Central memory CD8-positive, alpha-beta T cell (primary cell): ENCODE data around the gene LMF1.

Source experiments
- ATAC-seq: fragments of 150-1000 bp; cut with Tn5 transposase; replicated peaks from 2 replicates; pipeline ENCODE4 v1.10.0; 2022; ENCODE audit warnings: mild to moderate bottlenecking, moderate FRiP score, moderate number of reproducible peaks; ENCODE audit not compliant: poor library complexity, severe bottlenecking; ENCODE audit errors: extremely low read depth
- DNase-seq, 2 donors: peaks; one replicate each; pipeline ENCODE4 v3.0.0; 2021; ENCODE audit warnings: low spot score in 2 of 2
- H3K27ac Mint-ChIP-seq: one replicate; pipeline ENCODE4 v1.8.0; 2022; ENCODE audit warnings: low read depth, mild to moderate bottlenecking, moderate library complexity, mixed read lengths
- H3K27me3 Mint-ChIP-seq: one replicate; pipeline ENCODE4 v1.8.0; 2022; ENCODE audit warnings: mixed read lengths
- H3K36me3 Mint-ChIP-seq: one replicate; pipeline ENCODE4 v1.8.0; 2022; ENCODE audit warnings: mild to moderate bottlenecking, moderate library complexity, mixed read lengths; ENCODE audit not compliant: insufficient read depth
- H3K4me1 Mint-ChIP-seq: one replicate; pipeline ENCODE4 v1.8.0; 2022; ENCODE audit warnings: mixed read lengths
- H3K4me3 Mint-ChIP-seq: one replicate; pipeline ENCODE4 v1.8.0; 2022; ENCODE audit warnings: mild to moderate bottlenecking, moderate library complexity, mixed read lengths
- H3K9me3 Mint-ChIP-seq: one replicate; pipeline ENCODE4 v1.8.0; 2022; ENCODE audit warnings: mixed read lengths

Gene LMF1

GRCh38 chr16:969508-970385, 1.0 kb downstream of the LMF1 start:
- ATAC-seq (no peak), DNase-seq (no peak)
- no peaks in the 10 kb centered on the region for H3K9me3 Mint-ChIP-seq
- no peaks in the 10 kb centered on the region for H3K27me3 Mint-ChIP-seq
- H3K4me1 Mint-ChIP-seq: peaks cover 31% of the 10 kb centered on the region
- H3K4me3 Mint-ChIP-seq: peak overlapping the region; percentile 70
- H3K27ac Mint-ChIP-seq: no peak overlapping the region
- peaks cover 3% of the 10 kb centered on the region for H3K36me3 Mint-ChIP-seq

GRCh38 chr16:968620-969019, 2.2 kb downstream of the LMF1 start:
- H3K36me3 Mint-ChIP-seq: peaks cover 4% of the 10 kb centered on the region
- ATAC-seq: no peak

GRCh38 chr16:967546-968295, 3.1 kb downstream of the LMF1 start:
- Mint-ChIP-seq H3K9me3 (no peaks in the 10 kb centered on the region), H3K36me3 (peaks cover 6% of the 10 kb centered on the region), H3K27me3 (no peaks in the 10 kb centered on the region), H3K4me3 (peak overlapping the region; percentile 70), H3K27ac (no peak overlapping the region), H3K4me1 (peaks cover 43% of the 10 kb centered on the region)
- no peak for DNase-seq
- ATAC-seq: no peak

More at GRCh38 chr16:968620-969019, 2.2 kb downstream of the LMF1 start:
- Mint-ChIP-seq H3K4me1 (peaks cover 39% of the 10 kb centered on the region), H3K27me3 (no peaks in the 10 kb centered on the region), H3K4me3 (peak overlapping the region; percentile 70), H3K27ac (no peak overlapping the region), H3K9me3 (no peaks in the 10 kb centered on the region)
- no peak for DNase-seq

- Mint-ChIP-seq H3K4me1 (peaks cover 43% of the 10 kb centered on the region), H3K27ac (no peak overlapping the region), H3K27me3 (no peaks in the 10 kb centered on the region), H3K36me3 (peaks cover 6% of the 10 kb centered on the region), H3K9me3 (no peaks in the 10 kb centered on the region), H3K4me3 (no peak overlapping the region)
- ATAC-seq (no peak), DNase-seq (no peak)
Observed at GRCh38 chr16:967077-967541, 3.7 kb downstream of the LMF1 start.

GRCh38 chr16:966505-966904, 4.3 kb downstream of the LMF1 start:
- Mint-ChIP-seq H3K27me3 (no peaks in the 10 kb centered on the region), H3K9me3 (no peaks in the 10 kb centered on the region), H3K4me3 (no peak overlapping the region), H3K4me1 (peaks cover 38% of the 10 kb centered on the region), H3K27ac (no peak overlapping the region), H3K36me3 (peaks cover 6% of the 10 kb centered on the region)
- ATAC-seq (no peak), DNase-seq (no peak)

- DNase-seq (no peak), ATAC-seq (no peak)
- peaks cover 36% of the 10 kb centered on the region for H3K4me1 Mint-ChIP-seq
- no peaks in the 10 kb centered on the region for H3K9me3 Mint-ChIP-seq
- no peak overlapping the region for H3K27ac Mint-ChIP-seq
- H3K27me3 Mint-ChIP-seq: no peaks in the 10 kb centered on the region
- H3K36me3 Mint-ChIP-seq: peaks cover 6% of the 10 kb centered on the region
- no peak overlapping the region for H3K4me3 Mint-ChIP-seq
Observed at GRCh38 chr16:966035-966434, 4.7 kb downstream of the LMF1 start.

GRCh38 chr16:965487-965886, 5.3 kb downstream of the LMF1 start:
- H3K27me3 Mint-ChIP-seq: no peaks in the 10 kb centered on the region
- H3K27ac Mint-ChIP-seq: peak overlapping the region; percentile 93
- no peak for ATAC-seq
- peaks cover 36% of the 10 kb centered on the region for H3K4me1 Mint-ChIP-seq
- H3K36me3 Mint-ChIP-seq: peaks cover 6% of the 10 kb centered on the region
- no peak overlapping the region for H3K4me3 Mint-ChIP-seq
- no peaks in the 10 kb centered on the region for H3K9me3 Mint-ChIP-seq
- DNase-seq: no peak

- ATAC-seq: no peak
- Mint-ChIP-seq H3K4me1 (peaks cover 36% of the 10 kb centered on the region), H3K27ac (peak overlapping the region; percentile 93), H3K27me3 (no peaks in the 10 kb centered on the region), H3K4me3 (peak overlapping the region; percentile 77), H3K36me3 (peaks cover 6% of the 10 kb centered on the region), H3K9me3 (no peaks in the 10 kb centered on the region)
- no peak for DNase-seq
Observed at GRCh38 chr16:965036-965395, 5.8 kb downstream of the LMF1 start.

GRCh38 chr16:964356-965035, 6.3 kb downstream of the LMF1 start:
- Mint-ChIP-seq H3K4me1 (peaks cover 40% of the 10 kb centered on the region), H3K36me3 (peaks cover 4% of the 10 kb centered on the region), H3K27me3 (no peaks in the 10 kb centered on the region), H3K4me3 (peak overlapping the region; percentile 77), H3K9me3 (no peaks in the 10 kb centered on the region), H3K27ac (peak overlapping the region; percentile 93)
- ATAC-seq: peak; percentile 95
- peak in 1 of 2 donors; percentile 56 for DNase-seq

- no peaks in the 10 kb centered on the region for H3K9me3 Mint-ChIP-seq
- H3K36me3 Mint-ChIP-seq: peaks cover 7% of the 10 kb centered on the region
- ATAC-seq (no peak), DNase-seq (no peak)
- peak overlapping the region; percentile 93 for H3K27ac Mint-ChIP-seq
- peak overlapping the region; percentile 77 for H3K4me3 Mint-ChIP-seq
- H3K27me3 Mint-ChIP-seq: no peaks in the 10 kb centered on the region
- peaks cover 46% of the 10 kb centered on the region for H3K4me1 Mint-ChIP-seq
Observed at GRCh38 chr16:963913-964312, 6.9 kb downstream of the LMF1 start.

GRCh38 chr16:962901-963814, 7.6 kb downstream of the LMF1 start:
- peak overlapping the region; percentile 93 for H3K27ac Mint-ChIP-seq
- peak overlapping the region; percentile 77 for H3K4me3 Mint-ChIP-seq
- no peaks in the 10 kb centered on the region for H3K27me3 Mint-ChIP-seq
- DNase-seq (no peak), ATAC-seq (no peak)
- H3K36me3 Mint-ChIP-seq: peaks cover 7% of the 10 kb centered on the region
- peaks cover 39% of the 10 kb centered on the region for H3K4me1 Mint-ChIP-seq
- H3K9me3 Mint-ChIP-seq: no peaks in the 10 kb centered on the region

GRCh38 chr16:962366-962765, 8.4 kb downstream of the LMF1 start:
- no peak for ATAC-seq
- Mint-ChIP-seq H3K27ac (no peak overlapping the region), H3K36me3 (peaks cover 7% of the 10 kb centered on the region)

More at GRCh38 chr16:962366-962765, 8.4 kb downstream of the LMF1 start:
- Mint-ChIP-seq H3K27me3 (no peaks in the 10 kb centered on the region), H3K9me3 (no peaks in the 10 kb centered on the region), H3K4me3 (no peak overlapping the region), H3K4me1 (peaks cover 38% of the 10 kb centered on the region)
- DNase-seq: no peak
